NK-92 (cell line): ENCODE measurements around the gene PPIL3.

Source experiments
- DNase-seq: peaks from one replicate; lab custom pipeline; 2025; ENCODE audit not compliant: unreplicated experiment; lab: John Stamatoyannopoulos, UW

The PPIL3 gene

GRCh38 chr2:200861617-200862155 lies 27.2 kb downstream of the PPIL3 start:
- no peak for DNase-seq

GRCh38 chr2:200860092-200860795 lies 28.6 kb downstream of the PPIL3 start:
- no peak for DNase-seq

GRCh38 chr2:200856806-200857205 lies 32.1 kb downstream of the PPIL3 start:
- no peak for DNase-seq

GRCh38 chr2:200852605-200853004 lies 36.3 kb downstream of the PPIL3 start:
- DNase-seq: no peak

- no peak for DNase-seq
Observed at GRCh38 chr2:200851398-200852248, 37.3 kb downstream of the PPIL3 start.

GRCh38 chr2:200850512-200851256 lies 38.2 kb downstream of the PPIL3 start:
- DNase-seq: no peak

- DNase-seq: no peak
Observed at GRCh38 chr2:200847939-200848338, 40.9 kb downstream of the PPIL3 start.

- no peak for DNase-seq
Observed at GRCh38 chr2:200847269-200847668, 41.6 kb downstream of the PPIL3 start.

- DNase-seq: no peak
Observed at GRCh38 chr2:200845669-200846325, 43.1 kb downstream of the PPIL3 start.

- no peak for DNase-seq
Observed at GRCh38 chr2:200845194-200845593, 43.7 kb downstream of the PPIL3 start.

- no peak for DNase-seq
Observed at GRCh38 chr2:200843993-200844948, 44.6 kb downstream of the PPIL3 start.

GRCh38 chr2:200839513-200839912 lies 49.4 kb downstream of the PPIL3 start:
- DNase-seq: no peak

GRCh38 chr2:200834701-200835100 lies 54.2 kb downstream of the PPIL3 start:
- DNase-seq: no peak

- DNase-seq: no peak
Observed at GRCh38 chr2:200829258-200829655, 59.6 kb downstream of the PPIL3 start.

- DNase-seq: no peak
Observed at GRCh38 chr2:200828572-200829257, 60.2 kb downstream of the PPIL3 start.

- no peak for DNase-seq
Observed at GRCh38 chr2:200828104-200828503, 60.8 kb downstream of the PPIL3 start.

GRCh38 chr2:200821686-200822245 lies 67.1 kb downstream of the PPIL3 start:
- no peak for DNase-seq
